Stimulated activated memory B cell treated with anti-CD40 and anti-IgM and Interleukin-4, amounts not matched to agents 10 μg/mL and 1 μg/mL and 100 μg/mL, for 72 hours (primary cell): ENCODE results near the gene PAGR1.
"Not testable (repeated sequence)": the region's sequence is repeated elsewhere in the genome, so short reads cannot be mapped to it uniquely, and the experiment has no call there.

Experiments used
- ATAC-seq: fragments of 150-1000 bp; cut with Tn5 transposase; 2 replicates; pipeline ENCODE4 v1.10.0; 2021
- H3K27ac Mint-ChIP-seq: one replicate; pipeline ENCODE4 v1.8.0; 2022; ENCODE audit warnings: mild to moderate bottlenecking, mixed read lengths
- H3K27me3 Mint-ChIP-seq: one replicate; pipeline ENCODE4 v1.8.0; 2022; ENCODE audit warnings: mixed read lengths
- H3K36me3 Mint-ChIP-seq: one replicate; pipeline ENCODE4 v1.8.0; 2022; ENCODE audit warnings: mixed read lengths
- H3K4me1 Mint-ChIP-seq: one replicate; pipeline ENCODE4 v1.8.0; 2022; ENCODE audit warnings: mixed read lengths
- H3K4me3 Mint-ChIP-seq: one replicate; pipeline ENCODE4 v1.8.0; 2022; ENCODE audit warnings: mild to moderate bottlenecking, moderate library complexity, mixed read lengths
- H3K9me3 Mint-ChIP-seq: one replicate; pipeline ENCODE4 v1.8.0; 2022; ENCODE audit warnings: mixed read lengths

Gene PAGR1

GRCh38 chr16:29858149-29858849, 42.3 kb downstream of the PAGR1 start:
- Mint-ChIP-seq H3K4me3 (no peak overlapping the region), H3K27ac (no peak overlapping the region), H3K27me3 (no peaks in the 10 kb centered on the region), H3K4me1 (peaks cover 25% of the 10 kb centered on the region), H3K36me3 (peaks cover 24% of the 10 kb centered on the region), H3K9me3 (no peaks in the 10 kb centered on the region)
- no peak for ATAC-seq

GRCh38 chr16:29858974-29859373, 43.0 kb downstream of the PAGR1 start:
- H3K27ac Mint-ChIP-seq: no peak overlapping the region
- peaks cover 24% of the 10 kb centered on the region for H3K36me3 Mint-ChIP-seq

GRCh38 chr16:29860218-29860617, 44.3 kb downstream of the PAGR1 start:
- Mint-ChIP-seq H3K4me1 (peaks cover 30% of the 10 kb centered on the region), H3K27ac (no peak overlapping the region), H3K36me3 (peaks cover 24% of the 10 kb centered on the region), H3K4me3 (no peak overlapping the region), H3K27me3 (no peaks in the 10 kb centered on the region), H3K9me3 (no peaks in the 10 kb centered on the region)
- ATAC-seq: no peak

More at GRCh38 chr16:29858974-29859373, 43.0 kb downstream of the PAGR1 start:
- Mint-ChIP-seq H3K9me3 (no peaks in the 10 kb centered on the region), H3K4me1 (peaks cover 30% of the 10 kb centered on the region), H3K4me3 (no peak overlapping the region), H3K27me3 (no peaks in the 10 kb centered on the region)
- ATAC-seq: no peak

- H3K27ac Mint-ChIP-seq: peak overlapping the region; percentile 96
- no peaks in the 10 kb centered on the region for H3K9me3 Mint-ChIP-seq
- no peak for ATAC-seq
- peaks cover 24% of the 10 kb centered on the region for H3K36me3 Mint-ChIP-seq
- peaks cover 12% of the 10 kb centered on the region for H3K27me3 Mint-ChIP-seq
- peak overlapping the region; percentile 100 for H3K4me3 Mint-ChIP-seq
- H3K4me1 Mint-ChIP-seq: peaks cover 30% of the 10 kb centered on the region
Observed at GRCh38 chr16:29862383-29862883, 46.5 kb downstream of the PAGR1 start.

- H3K27ac Mint-ChIP-seq: peak within 1 kb of the TSS; percentile 96
- H3K27me3 Mint-ChIP-seq: peaks cover 12% of the 10 kb centered on the region
- H3K9me3 Mint-ChIP-seq: no peaks in the 10 kb centered on the region
- ATAC-seq: peak; percentile 100
- peaks cover 24% of the 10 kb centered on the region for H3K36me3 Mint-ChIP-seq
- peak within 1 kb of the TSS; percentile 100 for H3K4me3 Mint-ChIP-seq
- H3K4me1 Mint-ChIP-seq: peaks cover 30% of the 10 kb centered on the region
Observed at GRCh38 chr16:29862884-29863668, 47.1 kb downstream of the PAGR1 start, which contains the start of gene CDIPT. TSS of gene CDIPT (minus strand) at chr16:29863226. CDS start at chr16:29862857, 369 bp downstream.

- Mint-ChIP-seq H3K27me3 (peaks cover 12% of the 10 kb centered on the region), H3K4me3 (peak overlapping the region; percentile 100), H3K9me3 (no peaks in the 10 kb centered on the region), H3K4me1 (peaks cover 30% of the 10 kb centered on the region), H3K36me3 (peaks cover 18% of the 10 kb centered on the region), H3K27ac (peak overlapping the region; percentile 96)
- ATAC-seq: no peak
Observed at GRCh38 chr16:29863669-29863984, 47.7 kb downstream of the PAGR1 start.

GRCh38 chr16:29864205-29864604, 48.3 kb downstream of the PAGR1 start:
- Mint-ChIP-seq H3K27ac (no peak overlapping the region), H3K4me1 (peaks cover 30% of the 10 kb centered on the region), H3K36me3 (peaks cover 12% of the 10 kb centered on the region), H3K27me3 (peaks cover 12% of the 10 kb centered on the region), H3K9me3 (no peaks in the 10 kb centered on the region), H3K4me3 (no peak overlapping the region)
- no peak for ATAC-seq

- no peak overlapping the region for H3K27ac Mint-ChIP-seq
- no peak overlapping the region for H3K4me3 Mint-ChIP-seq
- H3K27me3 Mint-ChIP-seq: peaks cover 12% of the 10 kb centered on the region
- no peak for ATAC-seq
- no peaks in the 10 kb centered on the region for H3K9me3 Mint-ChIP-seq
- peaks cover 3% of the 10 kb centered on the region for H3K4me1 Mint-ChIP-seq
- H3K36me3 Mint-ChIP-seq: no peaks in the 10 kb centered on the region
Observed at GRCh38 chr16:29868396-29869009, 52.6 kb downstream of the PAGR1 start.

GRCh38 chr16:29869067-29869466, 53.1 kb downstream of the PAGR1 start:
- H3K27ac Mint-ChIP-seq, H3K9me3 Mint-ChIP-seq, H3K4me1 Mint-ChIP-seq, H3K4me3 Mint-ChIP-seq, H3K36me3 Mint-ChIP-seq, ATAC-seq: not testable (repeated sequence)
- peaks cover 12% of the 10 kb centered on the region for H3K27me3 Mint-ChIP-seq
